Measurements from ENCODE around the gene MC1R.
"Not testable (repeated sequence)": the region's sequence is repeated elsewhere in the genome, so short reads cannot be mapped to it uniquely, and the experiment has no call there.

GRCh38 chr16:89879123-89879522, 39.5 kb upstream of the MC1R start:
- not testable (repeated sequence) for TF ChIP-seq CTCF (conservative IDR thresholded peaks at IDR 0.05); EZH2 (IDR thresholded peaks at IDR 0.05; ENCODE audit: low read depth)
